Ammon's horn (tissue), 1 donor: ENCODE data around the gene COL16A1.

ENCODE experiments used
- DNase-seq: peaks from one replicate; pipeline ENCODE4 v3.0.0-alpha.2; 2016; ENCODE audit warnings: low spot score

COL16A1 gene

DNA sequence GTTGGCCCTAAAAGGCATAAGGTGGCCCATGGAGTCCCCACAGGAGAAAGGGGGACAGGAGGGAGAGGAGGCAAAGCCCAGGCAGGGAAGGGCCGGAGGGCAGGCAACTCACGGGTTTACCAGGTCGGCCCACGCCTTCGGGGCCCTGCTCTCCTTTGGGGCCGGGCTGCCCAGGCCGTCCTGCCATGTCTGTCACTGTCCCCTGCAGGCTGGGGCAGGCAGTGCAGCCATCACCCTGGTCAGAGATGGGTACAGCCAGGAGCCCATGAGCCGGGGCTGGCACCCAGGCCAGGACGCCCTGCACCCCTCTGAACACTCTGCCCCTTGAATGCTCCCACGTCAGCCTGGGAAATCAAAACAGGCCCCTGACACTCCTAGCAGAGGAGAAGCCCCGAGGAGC, 19.8 kb downstream of the COL16A1 start:
- DNase-seq: no peak

DNA sequence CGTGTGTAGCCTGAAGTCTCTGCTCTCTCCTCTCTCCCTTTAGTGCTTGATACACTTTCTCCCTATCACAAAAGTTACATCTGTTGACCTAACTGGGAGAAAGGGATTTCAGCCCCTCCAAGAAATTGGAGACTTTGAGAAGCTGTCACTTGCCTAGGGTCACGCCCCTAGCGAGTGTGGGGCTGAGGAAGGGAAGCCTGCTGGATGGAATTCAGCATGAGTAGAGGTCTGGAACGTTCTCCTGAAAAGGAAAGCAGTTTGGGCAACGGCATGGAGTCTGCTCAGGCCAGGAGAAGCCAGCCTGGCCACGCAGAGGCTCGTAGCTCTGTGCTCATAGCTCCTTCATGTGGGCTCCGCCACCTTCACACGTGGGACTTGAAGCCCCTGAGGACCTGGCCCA, 22.4 kb downstream of the COL16A1 start:
- DNase-seq: no peak

DNA sequence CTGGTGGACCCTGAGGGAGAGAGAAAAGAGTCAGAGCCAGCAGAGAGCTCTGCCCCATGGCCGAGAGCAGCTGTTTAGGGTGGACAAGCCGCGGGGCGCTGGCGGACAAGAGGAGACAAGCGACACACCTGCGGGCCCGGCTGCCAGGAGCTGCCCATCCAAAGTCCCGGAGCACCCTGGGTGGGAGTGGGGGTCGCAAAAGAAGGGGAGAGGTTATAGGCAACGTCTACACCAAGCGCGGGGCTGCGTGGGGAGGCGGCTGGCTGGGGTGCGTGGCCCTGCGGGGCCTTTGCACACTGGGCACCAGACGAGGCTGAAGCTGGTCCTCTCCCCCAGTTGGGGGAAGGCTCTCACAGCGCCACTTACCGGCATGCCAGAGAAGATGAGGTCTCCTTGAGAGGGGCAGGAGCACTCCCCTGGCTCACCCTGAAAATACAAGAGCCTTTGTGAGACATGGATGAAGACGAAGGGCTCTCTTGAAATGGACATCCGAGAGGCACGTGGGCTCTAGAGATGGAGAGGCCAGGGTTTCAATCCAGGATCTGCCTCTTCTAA, 24.1 kb downstream of the COL16A1 start:
- DNase-seq: no peak

DNA sequence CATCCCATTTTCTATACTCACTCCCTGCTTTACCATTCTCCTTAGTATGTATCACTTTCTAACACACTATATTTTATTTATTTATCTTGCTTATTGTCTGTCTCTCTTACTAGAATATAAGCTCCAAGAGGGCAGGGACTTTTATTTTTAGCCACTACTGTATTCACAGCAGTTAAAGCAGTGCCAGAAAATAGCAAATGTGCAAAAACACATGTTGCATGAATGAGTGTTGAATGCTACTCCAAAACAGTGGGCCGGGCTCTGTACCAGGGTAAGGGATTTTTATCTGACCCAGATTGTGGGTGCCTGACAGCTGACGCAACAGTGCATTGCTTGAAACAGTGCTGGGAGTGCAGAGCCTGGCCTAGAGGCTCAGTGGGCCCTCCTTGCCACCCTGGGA, 24.7 kb downstream of the COL16A1 start:
- DNase-seq: no peak

DNA sequence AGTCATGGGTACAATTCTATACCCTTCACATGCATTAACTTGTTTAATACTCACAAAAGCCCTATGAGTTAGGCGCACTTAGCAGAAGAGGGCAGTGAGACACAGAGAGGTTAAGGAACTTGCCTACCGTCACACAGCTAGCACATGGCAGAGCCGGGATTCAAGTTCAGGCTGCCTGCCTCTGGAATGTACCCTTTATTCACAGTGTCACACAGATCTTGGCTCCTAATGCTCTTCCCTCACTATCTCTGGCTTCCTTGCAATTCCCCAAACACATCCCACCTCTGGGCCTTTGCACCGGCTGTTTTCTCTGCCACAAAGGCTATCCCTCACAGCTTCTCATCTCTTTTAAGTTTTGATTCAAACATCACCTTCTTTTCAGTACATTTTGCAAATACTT, 25.1 kb downstream of the COL16A1 start:
- DNase-seq: no peak

DNA sequence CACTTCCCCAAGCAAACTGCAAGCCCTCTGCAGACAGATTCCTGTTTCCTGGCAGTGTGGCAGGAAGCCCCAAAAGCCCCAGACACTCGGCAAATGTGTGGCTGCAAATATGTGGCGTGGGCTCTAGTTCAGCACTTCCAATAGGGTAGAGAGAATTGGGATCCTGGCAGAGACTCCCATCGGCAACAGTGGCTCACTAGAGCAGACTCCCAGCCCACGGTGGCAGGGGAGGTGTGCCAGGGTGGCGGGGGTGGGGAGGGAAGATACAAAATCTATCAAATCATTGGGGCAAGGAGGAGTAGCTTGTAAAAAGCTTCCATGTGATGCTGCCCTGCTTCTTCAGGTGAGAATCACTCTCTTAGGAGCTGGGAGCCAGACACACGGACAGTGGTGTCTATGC, 25.9 kb downstream of the COL16A1 start:
- peak; percentile 31 for DNase-seq

DNA sequence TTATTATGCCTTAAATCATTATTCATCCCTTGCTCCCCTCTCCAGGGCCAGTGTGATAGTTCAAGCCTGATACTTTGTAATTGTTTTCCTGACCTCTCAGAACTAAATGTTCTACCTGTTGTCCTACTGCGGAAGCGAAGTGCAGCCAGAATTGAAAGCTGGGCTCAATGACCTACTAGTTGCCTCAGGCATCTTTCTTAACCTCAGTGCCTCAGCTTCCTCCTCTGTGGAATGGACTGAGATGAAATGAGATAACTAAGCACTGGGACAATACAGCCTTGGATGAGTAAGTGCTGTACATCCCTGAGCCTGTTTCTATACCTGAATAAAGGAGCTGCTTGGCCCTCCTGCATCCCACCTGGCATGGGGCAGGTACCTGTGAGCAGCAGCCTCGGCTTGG, 26.4 kb downstream of the COL16A1 start:
- no peak for DNase-seq

DNA sequence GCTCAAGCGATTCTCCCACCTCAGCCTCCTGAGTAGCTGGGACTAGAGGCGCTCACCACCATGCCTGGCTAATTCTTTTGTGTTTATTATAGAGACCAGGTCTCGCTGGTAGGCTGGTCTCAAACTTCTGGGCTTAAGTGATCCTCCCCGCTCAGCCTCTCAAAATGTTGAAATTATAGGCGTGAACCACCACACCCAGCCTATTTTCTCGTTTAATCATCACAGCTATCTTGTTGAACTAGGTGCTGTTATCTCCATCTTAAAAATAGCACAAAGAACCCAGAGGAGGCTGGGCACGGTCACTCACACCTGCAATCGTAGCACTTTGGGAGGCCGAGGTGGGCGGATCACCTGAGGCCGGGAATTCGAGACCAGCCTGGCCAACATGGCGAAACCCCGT, 28.1 kb downstream of the COL16A1 start:
- DNase-seq: no peak

DNA sequence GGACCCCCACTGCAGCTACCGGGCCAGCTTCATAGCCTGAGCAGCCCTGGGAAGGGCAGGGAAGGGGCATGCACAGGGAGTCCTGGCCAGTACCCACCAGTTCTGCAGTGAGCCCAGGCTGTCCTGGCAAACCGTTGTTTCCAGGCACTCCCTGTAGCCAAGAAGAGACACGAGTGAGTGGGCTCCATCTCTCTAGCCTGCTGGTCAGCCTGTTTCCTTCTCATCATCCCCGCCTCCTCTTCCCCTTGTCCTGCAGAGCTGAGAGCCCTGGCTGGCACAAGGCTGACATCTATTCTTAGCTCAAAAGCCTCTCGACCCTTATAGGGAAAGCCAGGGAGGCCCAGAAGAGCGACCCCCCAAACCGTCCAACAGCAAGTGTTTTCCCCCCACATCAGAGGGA, 28.7 kb downstream of the COL16A1 start:
- no peak for DNase-seq

DNA sequence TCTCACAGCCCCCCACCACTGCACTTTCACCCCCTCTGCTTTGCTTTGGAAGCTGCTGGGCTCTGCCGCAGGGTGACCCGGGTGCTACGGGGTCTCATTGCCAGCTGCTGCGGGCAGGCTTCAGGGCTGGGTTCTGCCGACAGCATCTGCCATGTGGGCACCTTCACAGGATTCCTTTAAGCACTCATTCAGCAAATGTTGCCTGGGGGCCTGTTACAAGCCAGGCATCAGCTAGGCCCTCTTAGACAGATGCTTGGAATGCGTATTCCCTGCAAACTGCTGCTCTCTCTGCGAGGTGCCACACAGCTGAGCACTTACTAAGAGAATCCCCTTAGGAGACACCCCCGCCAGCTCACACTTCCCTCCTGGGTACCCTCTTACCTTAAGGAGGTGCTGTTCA, 29.2 kb downstream of the COL16A1 start:
- no peak for DNase-seq

DNA sequence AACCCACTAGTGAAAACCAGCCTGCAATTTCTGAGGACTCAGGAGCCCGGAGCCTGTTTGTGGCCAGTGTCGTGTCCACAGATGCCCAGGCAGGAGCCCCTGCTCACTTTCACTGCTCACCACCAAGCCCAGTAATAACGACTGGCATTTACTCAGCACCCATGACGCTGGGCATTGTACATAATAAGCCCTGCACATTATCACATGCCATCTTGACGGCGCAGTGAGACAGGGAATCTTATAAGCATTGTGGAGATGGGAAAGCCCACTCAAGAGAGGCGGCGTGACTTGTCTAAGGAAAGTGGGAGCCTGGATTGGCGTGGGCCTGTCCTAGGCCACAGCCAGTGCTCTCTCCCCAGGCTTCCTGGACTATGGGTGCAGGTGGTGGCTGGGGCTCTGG, 30.4 kb downstream of the COL16A1 start:
- no peak for DNase-seq

DNA sequence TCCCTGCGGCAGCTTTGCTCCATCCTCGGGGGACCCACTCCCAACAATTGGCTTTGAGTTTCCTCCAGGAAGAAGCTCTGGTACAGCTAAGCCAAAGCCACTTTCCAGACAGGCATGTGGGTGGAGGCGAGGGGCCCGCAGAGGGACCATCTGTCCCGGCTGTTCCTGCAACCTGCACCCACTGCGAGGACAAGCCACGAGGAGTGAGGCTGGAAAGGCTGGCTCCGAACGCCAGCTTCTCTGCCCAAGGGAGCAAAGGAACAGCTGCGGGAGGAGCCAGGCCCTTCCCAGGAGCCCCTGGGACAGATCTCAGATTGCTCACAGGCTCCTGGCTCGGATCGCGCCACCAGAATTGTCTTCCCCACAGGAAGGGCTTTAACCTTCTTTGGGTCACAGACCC, 30.8 kb downstream of the COL16A1 start:
- DNase-seq: no peak

DNA sequence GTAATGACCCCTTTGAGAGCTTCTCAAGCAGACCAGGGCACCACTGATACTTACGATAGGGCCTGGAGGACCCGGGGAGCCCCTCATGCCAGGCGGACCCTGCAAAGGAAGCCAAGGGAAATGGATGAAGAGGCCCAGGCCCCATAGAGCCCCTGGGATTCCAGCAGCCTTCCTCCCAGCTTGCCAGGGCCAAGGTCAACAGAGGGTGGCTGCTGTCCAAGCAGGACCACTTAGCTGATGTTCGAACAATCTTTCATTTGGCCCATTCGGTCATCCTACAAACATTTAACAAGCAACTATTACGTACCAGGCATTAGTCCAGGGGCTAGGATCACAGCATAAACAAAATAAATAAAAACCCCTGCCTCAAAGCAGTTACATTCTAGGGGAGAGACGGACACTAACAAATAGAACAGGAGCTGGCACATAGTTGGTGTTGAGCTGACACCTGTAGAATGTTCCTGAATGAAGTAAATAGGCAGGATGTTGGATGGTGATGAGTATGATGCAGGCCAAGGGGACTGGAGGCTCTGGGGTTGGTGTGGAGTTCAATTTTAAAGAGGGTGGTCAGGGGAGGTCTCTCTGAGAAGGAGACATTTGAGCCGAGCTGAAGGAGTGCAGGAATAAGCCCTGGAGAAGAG, 32.1 kb downstream of the COL16A1 start:
- no peak for DNase-seq

DNA sequence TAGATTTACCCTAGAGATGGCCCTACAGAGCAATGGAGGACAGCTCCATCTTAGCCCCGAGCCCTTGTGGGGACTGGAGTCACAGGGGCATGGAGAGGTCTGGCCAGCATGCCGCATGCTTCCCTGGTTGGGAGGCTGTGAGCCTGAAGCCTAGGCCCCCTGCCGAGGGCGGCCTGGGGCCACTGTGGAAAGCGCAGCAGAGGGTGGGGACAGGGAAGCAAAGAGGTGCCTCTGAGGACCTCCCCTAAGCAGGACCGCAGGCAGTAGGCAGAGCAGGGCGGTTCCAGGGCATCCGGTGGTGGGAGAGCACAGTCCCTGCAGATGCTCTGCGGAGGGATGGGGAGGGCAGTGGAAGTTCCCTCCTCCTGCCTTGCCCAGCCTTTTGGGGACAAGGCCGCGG, 32.7 kb downstream of the COL16A1 start:
- DNase-seq: no peak

DNA sequence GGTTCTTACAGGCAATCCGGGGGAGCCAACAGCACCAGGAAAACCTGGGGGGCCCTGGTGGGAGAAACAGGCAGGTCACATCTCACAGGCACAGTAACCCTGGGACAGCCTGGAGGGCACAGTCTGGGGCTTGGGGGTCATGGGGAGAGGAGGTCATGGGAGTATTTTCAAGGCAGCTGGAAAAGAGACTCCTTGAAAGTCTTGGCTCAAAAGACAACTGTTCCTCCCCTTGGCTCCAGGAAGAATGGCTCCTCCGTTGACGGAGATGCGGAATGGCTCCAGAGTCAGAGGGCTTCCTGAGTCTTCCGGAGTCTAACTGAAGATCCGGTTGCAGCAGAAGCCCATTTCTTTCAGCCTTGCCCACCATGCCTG, 33.2 kb downstream of the COL16A1 start:
- DNase-seq: no peak

DNA sequence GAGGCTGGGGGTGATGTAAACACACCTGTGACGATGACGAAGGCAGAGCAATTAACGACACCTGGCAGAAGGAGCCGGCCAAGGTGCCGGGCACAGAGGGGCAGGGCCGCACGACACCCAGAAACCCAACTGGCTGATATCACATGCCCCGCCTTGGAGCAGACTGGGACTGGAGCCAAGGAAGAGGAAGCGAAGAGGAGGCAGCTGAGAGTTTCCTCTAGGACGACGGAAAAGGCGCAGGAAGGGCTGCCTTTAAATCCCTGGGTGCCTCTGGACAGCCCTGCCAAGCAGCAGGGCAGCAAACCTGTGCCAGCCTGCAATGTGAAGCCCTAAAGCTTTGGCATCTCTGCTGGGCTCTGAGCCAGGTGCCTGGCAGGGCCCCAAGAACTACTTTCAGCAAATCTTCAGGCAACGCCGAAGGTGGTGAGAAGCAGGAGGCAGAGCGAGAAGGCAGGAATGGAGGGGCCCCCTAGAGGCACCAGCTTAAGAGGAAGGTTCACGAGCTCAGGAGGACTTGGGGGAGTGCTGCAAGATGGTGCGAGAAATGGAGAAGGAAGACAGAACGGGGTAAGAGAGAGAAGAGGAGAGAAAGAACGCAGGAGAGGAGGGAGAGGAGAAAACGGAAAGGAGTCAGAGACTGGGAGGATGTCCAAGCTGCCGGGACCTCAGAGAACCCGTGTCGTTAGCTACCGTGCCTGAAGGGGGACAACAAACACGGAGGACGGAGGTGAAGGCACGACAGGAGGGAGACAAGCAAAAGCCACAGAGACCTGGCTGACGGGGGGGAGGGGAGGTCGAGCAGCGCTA, 33.8 kb downstream of the COL16A1 start:
- DNase-seq: peak; percentile 78

DNA sequence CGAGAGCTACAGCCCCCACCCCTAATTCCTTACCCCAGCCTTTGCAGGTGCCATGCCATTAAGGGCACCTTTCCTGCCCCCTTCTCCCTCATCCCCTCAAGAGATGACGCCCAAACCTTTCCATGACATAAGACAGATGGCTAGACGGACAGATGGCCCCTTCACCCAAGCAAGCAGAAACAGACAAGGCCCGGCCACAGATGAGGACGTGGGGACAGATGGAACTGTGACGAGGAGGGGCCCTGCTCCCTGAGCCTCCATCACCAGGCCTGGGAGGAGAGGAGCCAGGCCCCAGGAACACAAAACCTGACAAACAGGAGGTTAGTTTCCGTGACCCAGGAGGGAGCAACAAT, 34.4 kb downstream of the COL16A1 start:
- DNase-seq: no peak

DNA sequence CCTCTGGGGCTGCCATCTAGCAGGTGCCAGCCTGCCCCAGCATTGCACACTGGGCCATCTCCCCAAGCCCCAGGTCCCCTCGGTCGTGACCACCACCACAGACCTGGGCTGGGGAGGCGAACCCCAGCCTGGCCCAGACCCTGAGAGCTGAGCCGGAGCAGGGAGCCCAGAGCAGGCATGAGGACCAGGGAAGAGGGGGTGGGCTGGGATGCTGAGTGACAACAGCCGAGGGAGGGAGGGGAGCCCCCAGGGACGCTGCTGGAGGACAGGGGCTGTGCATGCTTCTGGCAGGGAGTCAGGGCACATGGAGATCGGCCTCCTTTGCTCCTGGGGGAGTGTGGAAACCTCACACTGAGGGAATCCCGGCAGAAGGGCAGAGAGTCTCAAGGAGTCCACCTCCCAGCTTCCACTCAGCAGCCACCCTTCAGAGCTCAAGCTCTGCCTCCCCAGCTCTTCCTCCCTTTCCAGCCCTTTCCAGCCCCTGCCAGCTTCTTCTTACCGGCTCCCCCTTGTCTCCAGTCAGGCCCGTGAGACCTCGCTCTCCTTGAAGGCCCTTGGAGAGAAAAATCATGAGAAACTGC, 35.4 kb downstream of the COL16A1 start:
- no peak for DNase-seq

DNA sequence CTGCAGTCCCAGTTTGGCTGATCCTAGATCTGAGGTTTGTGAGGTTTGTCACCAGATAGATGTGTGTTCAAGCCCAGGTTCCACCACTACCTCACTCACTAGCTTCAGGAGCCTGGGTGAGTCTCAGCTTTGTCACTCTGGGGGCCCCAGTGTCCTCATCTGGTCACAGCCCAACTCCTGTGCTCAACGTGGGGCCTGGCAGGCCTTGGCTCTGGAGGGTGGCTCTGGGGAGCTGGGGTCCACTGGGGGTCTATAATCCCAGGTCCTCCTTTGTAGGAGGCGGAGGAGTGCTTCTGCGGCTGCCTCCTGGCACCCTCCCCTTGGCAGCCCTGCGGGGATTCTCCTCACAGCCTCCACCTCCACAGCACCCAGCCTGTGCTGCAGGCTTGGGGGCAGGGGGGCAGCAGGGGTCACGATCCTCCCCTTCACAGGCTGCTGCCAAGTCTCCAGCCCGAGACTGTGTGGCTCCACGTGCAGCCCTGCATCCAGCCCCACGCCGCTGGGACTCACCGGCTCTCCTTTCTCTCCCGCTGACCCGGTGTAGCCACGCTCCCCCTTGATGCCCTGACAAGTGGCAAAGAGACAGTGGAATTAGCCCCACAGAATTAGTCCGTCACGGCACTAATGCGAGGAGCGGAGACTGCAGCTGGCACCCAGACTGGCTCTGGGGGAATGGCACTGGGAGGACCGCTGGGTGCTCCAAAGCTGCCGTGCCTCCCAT, 36.6 kb downstream of the COL16A1 start:
- no peak for DNase-seq

DNA sequence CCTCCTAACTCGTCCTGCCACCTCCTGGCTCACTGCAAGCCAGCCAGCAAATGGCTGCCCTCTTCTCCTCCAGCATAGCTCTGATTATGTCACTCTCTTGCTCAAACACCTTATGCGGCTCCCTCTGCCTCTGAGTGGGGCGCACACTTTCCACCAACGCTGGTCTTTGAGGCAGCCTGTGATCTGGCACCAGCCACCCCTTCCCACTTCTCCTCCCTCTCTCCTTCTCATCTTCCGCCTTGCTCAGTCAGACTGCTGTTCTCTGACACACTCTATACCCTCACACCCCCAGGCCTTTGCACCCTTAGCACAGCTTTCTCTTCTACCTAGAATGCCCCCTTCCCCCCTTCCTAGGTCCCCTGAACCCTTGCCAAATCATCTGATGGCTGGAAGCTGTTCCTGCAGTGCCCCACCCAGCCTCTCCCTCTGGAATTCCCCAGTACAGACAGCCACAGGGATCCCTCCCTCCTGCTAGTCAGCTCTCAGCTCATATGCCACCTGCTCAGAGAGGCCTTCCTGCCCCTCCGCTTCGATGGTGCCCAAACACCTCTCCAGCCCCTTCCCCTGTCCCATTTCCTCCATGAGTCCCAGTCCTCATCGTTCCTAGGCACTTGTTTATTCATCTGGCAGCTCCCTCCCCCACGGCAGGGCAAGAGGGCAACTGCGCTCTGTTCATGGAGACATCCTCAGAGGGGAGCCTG, 37.4 kb downstream of the COL16A1 start:
- peak; percentile 43 for DNase-seq

DNA sequence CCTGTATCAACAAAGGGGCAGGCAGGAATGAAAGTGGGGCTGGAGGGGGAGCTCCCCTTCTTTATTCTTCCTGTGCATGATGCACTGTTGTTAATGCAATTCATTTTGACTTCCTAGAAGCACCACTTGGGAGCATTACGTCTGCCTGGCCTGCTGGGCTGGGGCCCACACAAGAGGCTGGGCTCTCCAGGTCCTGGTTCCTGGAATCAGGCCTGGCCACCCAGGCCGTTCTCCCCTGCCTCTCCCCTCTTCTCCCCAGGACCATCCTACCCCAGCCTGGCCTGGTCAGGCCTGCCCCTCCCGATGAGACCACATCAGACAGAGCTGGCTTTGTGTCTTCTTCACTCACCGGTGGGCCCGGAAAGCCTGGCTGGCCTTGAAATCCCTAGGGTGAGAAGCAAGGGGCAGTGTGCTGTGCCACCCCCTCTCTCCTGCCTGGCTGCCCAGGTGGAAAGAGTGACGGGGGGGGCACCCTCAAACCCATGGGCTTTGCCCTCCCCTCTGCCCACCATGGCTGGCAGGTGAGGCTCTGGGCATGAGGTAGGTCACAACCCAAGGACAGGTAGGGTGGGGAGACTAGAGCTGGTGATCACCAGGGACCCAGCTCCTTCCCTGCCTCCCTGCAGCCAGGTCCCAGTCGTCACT, 38.5 kb downstream of the COL16A1 start:
- no peak for DNase-seq

DNA sequence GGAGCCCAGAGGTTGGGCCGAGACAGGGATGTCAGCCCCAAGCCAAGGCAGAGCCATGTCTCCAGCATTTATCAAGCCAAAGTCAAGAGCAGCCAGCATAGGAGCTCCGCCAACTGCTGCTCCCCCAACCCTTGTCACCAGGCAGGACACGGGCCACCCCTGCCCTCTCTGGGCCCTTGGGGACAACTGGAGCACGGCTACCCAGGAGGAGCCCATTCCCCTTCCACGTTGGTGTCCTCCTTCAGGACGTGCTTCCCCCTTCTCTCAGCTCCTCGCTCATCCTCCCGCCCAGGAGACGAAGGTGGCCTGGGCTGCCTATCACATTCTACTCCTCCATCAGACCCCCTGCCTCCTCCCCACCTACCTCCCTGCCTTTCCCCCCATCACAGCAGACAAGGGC, 39.3 kb downstream of the COL16A1 start:
- no peak for DNase-seq
